Stimulated activated CD4-positive, alpha-beta T cell treated with anti-CD3 and anti-CD28 coated beads, Interleukin-15, amount 100 ng/mL, for 48 hours (primary cell): ENCODE measurements around the gene PHLDB1.
A peak's percentile ranks its signal among the peaks of the same experiment; 100 is the strongest.
"Not testable (repeated sequence)": the region's sequence is repeated elsewhere in the genome, so short reads cannot be mapped to it uniquely, and the experiment has no call there.

Source experiments
- DNase-seq, 2 donors: peaks; one replicate each; pipeline ENCODE4 v3.0.0-alpha.2; 2020; ENCODE audit warnings: low read depth in 2 of 2

Gene PHLDB1

GRCh38 chr11:118688339-118688738, 80.9 kb downstream of the PHLDB1 start:
- not testable (repeated sequence) for DNase-seq

DNA sequence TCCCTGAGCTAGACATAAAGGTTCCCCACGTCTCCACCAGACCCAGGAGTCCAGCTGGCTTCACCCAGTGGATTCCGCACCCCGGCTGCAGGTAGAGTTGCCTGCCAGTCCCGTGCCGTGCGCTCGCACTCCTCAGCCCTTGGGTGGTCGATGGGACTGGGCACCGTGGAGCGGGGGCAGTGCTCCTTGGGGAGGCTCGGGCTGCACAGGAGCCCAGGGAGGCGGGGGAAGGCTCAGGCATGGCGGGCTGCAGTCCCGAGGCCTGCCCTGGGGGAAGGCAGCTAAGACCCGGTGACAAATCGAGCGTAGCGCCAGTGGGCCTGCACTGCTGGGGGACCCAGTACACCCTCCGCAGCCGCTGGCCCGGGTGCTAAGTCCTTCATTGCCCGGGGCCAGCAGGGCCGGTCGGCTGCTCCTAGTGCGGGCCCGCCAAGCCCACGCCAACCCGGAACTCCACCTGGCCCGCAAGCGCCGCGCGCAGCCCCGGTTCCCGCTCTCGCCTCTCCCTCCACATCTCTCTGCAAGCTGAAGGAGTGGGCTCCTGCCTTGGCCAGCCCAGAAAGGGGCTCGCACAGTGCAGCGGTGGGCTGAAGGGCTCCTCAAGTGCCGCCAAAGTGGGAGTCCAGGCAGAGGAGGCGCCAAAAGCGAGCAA, 81.6 kb downstream of the PHLDB1 start:
- no peak for DNase-seq

- no peak for DNase-seq
Measured at GRCh38 chr11:118689503-118689851, 82.1 kb downstream of the PHLDB1 start.

DNA sequence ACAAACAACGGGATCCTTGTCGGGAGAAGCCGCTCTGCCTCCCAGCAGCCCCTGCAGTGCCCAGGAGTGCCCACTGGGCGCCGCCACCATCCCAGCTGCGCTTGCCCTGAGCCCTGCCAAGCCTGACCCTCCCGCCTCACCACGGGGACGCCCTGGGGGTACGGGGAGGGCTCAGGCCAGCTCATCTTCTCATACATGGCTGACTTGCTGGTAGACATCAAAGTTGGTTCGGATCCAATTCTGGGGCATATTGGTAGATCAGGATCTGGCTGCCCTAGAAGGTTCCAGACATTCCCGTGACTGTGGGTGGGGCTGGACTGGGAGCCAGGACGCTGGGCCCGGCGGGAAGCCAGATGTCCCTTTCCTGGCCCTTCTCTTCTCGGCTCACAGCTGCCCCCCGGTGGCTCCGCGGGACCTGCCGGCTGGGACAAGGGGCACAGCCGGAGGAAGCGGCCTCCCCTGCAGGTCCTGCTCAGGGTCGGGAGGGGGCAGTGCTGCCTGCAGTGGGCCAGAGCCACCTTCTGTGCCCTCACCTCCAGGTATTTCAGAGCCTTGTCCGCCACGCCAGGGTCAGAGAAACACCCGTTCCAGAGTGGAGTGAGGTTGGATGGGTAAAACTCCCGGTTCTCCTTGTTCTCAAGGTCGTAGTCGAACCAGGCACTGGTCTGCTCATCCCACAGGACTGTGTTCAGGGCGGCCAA, 82.6 kb downstream of the PHLDB1 start:
- peak; percentile 77 to 90 for DNase-seq

DNA sequence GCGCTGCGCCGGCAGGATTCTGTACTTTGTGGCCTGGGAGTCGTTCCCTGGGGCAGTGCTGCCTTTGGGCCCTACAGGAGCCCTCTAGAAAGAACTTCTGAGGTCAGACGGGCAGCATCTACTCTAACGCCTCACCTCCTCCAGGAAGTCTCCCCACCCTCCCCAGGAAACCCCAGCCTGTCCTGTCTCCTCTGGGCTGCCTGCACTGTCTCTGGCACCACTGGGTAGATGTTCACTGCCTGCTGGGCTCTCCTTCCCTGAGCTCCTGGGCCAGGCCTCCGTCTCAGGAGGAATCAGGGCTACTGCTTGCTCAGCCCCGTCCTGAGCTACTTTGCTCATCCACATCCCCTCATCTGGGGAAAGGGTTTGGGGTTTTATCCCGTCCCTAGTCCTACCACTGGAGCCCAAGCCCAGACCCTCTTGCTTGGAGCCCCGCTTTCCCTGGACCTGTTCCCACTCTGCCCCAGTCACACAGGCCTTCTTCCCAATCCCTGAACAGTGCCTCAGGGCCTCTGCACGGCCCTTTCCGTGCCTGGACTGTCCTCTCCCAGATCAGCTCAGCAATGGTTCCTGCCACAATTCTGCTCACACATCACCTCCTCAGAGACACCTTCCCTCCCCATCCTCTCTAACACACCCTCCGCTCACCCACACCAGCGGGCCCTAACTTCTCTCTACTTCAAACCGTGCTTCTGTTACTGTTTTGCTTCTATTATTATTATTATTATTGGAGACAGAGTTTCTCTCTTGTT, 83.3 kb downstream of the PHLDB1 start:
- no peak for DNase-seq

DNA sequence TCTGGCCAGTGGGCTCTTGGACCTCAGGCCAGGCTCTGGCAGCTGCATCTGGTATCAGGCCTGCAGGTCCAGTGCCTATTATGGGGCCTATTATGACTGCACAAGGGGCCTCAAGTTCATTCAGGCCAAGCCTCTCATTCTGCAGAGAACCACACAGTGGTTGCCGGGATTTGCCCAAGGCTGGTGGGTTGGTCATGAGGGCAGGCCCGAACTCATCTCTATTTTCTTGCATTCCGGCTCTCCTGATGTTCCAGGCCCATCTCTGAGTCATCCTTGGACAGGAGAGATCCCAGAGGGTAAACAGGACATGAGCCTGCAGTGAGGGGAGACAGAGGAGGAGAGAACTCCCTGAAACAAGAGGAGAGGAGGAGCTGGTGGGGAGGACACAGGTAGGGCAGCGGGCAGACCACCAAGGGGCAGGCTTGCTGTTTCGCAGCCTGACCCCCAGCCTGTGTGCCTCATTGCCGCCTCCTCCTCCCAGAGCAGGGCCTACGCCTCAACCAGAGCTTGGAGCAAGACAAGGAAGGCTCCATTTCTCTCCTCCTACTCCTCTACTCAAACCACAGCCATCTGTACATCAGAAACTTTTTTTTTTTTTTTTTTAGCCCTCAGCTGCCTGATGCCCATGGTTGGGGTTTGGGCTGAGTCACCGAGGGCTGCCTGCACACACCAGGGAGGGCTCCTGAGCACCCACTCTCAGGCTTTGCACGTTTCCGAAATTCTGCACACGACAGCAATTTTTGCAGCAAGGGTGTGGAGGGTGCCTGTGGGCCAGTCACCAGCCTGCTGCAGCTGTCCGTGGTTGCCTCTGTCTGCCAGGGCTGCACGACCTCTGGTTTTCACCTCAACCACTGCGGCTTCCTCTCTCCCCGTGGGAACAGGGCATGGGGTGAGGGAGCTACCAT, 84.8 kb downstream of the PHLDB1 start:
- DNase-seq: peak; percentile 44 to 53

DNA sequence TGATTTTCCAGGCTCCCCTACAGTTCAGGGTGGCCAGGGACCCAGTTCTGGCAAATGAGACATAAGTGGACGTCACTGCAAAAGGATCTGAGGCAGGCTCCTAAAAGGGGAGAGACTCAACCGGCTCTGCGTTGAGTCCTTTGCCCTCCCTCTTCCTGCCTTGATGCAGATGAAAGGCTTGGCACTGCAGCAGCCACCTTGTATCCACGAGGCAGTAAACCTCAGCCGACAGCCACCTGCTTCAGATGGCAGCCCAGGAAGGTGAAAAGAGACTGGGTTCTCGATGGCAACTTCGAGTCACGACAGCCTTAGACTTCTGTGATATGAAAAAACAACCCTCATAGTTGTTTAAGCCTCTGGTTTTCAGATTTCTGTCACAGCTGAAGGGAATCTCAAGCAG, 86.8 kb downstream of the PHLDB1 start:
- DNase-seq: no peak

DNA sequence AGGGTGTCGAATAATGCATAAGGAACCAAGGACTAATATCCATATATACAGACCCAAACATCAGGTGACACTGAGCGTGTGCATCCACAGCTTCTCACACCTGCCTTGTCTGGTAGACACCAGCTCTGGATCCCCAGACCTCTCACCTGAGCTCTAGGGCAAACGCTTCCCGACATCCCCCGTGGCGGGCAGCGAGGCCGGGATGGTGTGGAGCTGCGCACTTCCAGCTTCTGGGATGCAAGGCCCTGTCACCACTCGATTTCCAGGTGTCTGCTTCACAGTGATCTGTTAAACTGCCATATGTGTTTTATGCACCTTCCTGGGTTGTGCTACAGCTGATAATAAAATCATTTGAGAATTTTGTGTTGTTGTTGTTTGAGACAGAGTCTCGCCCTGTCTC, 87.4 kb downstream of the PHLDB1 start:
- DNase-seq: no peak

- no peak for DNase-seq
Measured at GRCh38 chr11:118696673-118697226, 89.3 kb downstream of the PHLDB1 start.

DNA sequence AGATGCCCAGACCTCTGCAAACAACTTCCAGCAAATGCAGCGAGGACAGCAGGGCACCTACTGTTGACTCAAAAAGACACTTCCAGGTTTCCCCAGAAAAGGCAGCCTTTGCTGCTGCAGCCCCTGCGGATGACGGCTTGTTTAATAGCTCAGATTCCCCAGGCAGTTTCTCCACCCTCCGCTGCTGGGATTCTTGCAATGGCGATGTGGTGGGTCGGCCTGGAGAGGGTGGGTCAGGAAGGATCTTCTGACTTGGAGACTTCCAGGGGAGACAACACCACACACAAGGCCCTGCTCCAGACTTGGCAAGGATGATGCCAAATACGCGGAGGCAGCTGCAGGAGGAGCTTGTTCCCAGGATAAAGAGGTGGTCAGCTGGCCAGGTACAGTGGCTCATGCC, 89.9 kb downstream of the PHLDB1 start:
- no peak for DNase-seq

- no peak for DNase-seq
Measured at GRCh38 chr11:118699506-118700220, 92.2 kb downstream of the PHLDB1 start.

- DNase-seq: no peak
Measured at GRCh38 chr11:118703563-118704106, 96.2 kb downstream of the PHLDB1 start.

GRCh38 chr11:118705111-118705741, 97.8 kb downstream of the PHLDB1 start:
- DNase-seq: no peak

GRCh38 chr11:118705791-118706545, 98.6 kb downstream of the PHLDB1 start:
- no peak for DNase-seq

DNA sequence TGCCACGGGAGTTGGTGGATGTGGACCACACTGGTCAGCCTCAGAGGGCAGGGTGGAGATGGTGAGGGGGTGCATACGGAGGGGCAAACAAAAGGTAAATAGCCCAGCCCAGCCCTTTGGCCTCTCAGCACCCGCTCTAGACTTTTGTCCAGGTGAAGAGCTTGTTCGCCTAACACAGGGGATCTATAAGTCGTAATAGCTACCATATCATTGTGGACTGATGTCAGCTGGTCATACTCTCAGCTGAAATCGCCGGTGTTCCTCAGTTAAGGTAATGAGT, 99.1 kb downstream of the PHLDB1 start:
- DNase-seq: no peak
